H1 (cell line): ENCODE results near the gene FAHD1. TPM values are rescaled to one million over a fixed set of nuclear protein-coding genes. Genes with fewer than 3 reads are reported as not detected.

Source experiments
- CTCF ChIA-PET: fragments of 300-600 bp; sonication (Branson Sonifier 250); formaldehyde crosslinking; loops from one replicate; lab custom pipeline; 2021; ENCODE audit not compliant: partially characterized antibody; lab: Charles Lee
- POLR2A ChIA-PET: fragments of 300-600 bp; sonication (Branson Sonifier 250); formaldehyde crosslinking; loops from one replicate; lab custom pipeline; 2021; ENCODE audit warnings: inconsistent platforms; ENCODE audit not compliant: partially characterized antibody; lab: Charles Lee
- DNase-seq, 2 experiments: peaks; one replicate each; pipeline versions ENCODE4 v3.0.0 to v3.0.0-alpha.2; 2010 to 2022; ENCODE audit warnings: low spot score in 2 of 2, low read depth in 1 of 2, mixed read lengths in 1 of 2
- FAIRE-seq: peaks from 2 replicates; lab custom pipeline; 2011; peaks lifted over from hg19 to GRCh38; lab: Jason Lieb, UNC
- H2AFZ ChIP-seq: 2 replicates; pipeline ENCODE4 v1.8.1; 2012; ENCODE audit warnings: low read length, inconsistent platforms
- H2AK5ac ChIP-seq: 2 replicates; pipeline ENCODE4 v1.6.1; 2013; ENCODE audit warnings: low read depth, low read length
- H2BK120ac ChIP-seq: replicated peaks from 2 replicates; pipeline ENCODE3; 2013; ENCODE audit warnings: low read depth, low read length, inconsistent platforms
- H2BK12ac ChIP-seq: 2 replicates; pipeline ENCODE4 v1.6.1; 2013; ENCODE audit warnings: low read depth, low read length
- H2BK15ac ChIP-seq: 2 replicates; pipeline ENCODE4 v1.6.1; 2013; ENCODE audit warnings: low read length
- H2BK20ac ChIP-seq: 2 replicates; pipeline ENCODE4 v1.6.1; 2013; ENCODE audit warnings: low read length
- H2BK5ac ChIP-seq: 2 replicates; pipeline ENCODE4 v1.6.1; 2013; ENCODE audit warnings: low read depth, low read length
- H3K14ac ChIP-seq: 2 replicates; pipeline ENCODE4 v1.6.1; 2013; ENCODE audit warnings: inconsistent platforms; ENCODE audit not compliant: insufficient read length
- H3K18ac ChIP-seq: 2 replicates; pipeline ENCODE4 v1.6.1; 2013; ENCODE audit warnings: low read length; ENCODE audit errors: extremely low read depth
- H3K23ac ChIP-seq: 2 replicates; pipeline ENCODE4 v1.6.1; 2013; ENCODE audit warnings: inconsistent platforms; ENCODE audit not compliant: insufficient read length
- H3K23me2 ChIP-seq: 2 replicates; pipeline ENCODE4 v1.6.1; 2013; ENCODE audit warnings: low read depth, low read length
- H3K27ac ChIP-seq: 2 replicates; pipeline ENCODE4 v1.6.1; 2011; ENCODE audit warnings: low read depth, low read length, inconsistent platforms
- H3K27me3 ChIP-seq, 4 experiments: replicated peaks in 1 of 4; 1 replicate in 1 of 4; 2 replicates in 3 of 4; pipeline versions ENCODE4 v1.6.1 to v1.8.1; 2011 to 2013; ENCODE audit warnings: low read length in 3 of 4, mild to moderate bottlenecking in 3 of 4, inconsistent platforms in 2 of 4, mixed read lengths in 2 of 4, moderate library complexity in 1 of 4; ENCODE audit not compliant: control insufficient read depth in 3 of 4, insufficient read depth in 3 of 4; ENCODE audit errors: extremely low read depth in 1 of 4
- H3K36me3 ChIP-seq, 4 experiments: 2 replicates each; pipeline versions ENCODE4 v1.6.1 to v1.8.1; 2011 to 2013; ENCODE audit warnings: mild to moderate bottlenecking in 4 of 4, low read length in 3 of 4, moderate library complexity in 2 of 4, control low read depth in 1 of 4, inconsistent platforms in 1 of 4; ENCODE audit not compliant: insufficient read depth in 4 of 4, control insufficient read depth in 2 of 4
- H3K4ac ChIP-seq: replicated peaks from 2 replicates; pipeline ENCODE3; 2013; ENCODE audit warnings: low read length, low read depth, mixed read lengths, inconsistent platforms; ENCODE audit not compliant: insufficient read length
- H3K4me1 ChIP-seq, 4 experiments: replicated peaks in 1 of 4; 1 replicate in 1 of 4; 2 replicates in 3 of 4; pipeline versions ENCODE4 v1.6.1 to v1.8.1; 2011 to 2013; ENCODE audit warnings: low read length in 3 of 4, inconsistent platforms in 2 of 4, mixed read lengths in 1 of 4; ENCODE audit not compliant: insufficient read depth in 4 of 4, control insufficient read depth in 3 of 4
- H3K4me2 ChIP-seq, 2 experiments: 2 replicates each; pipeline versions ENCODE4 v1.6.1 to v1.8.1; 2011 to 2013; ENCODE audit warnings: low read depth in 2 of 2, low read length in 2 of 2, control low read depth in 1 of 2, inconsistent platforms in 1 of 2, mild to moderate bottlenecking in 1 of 2; ENCODE audit not compliant: insufficient read depth in 1 of 2
- H3K4me3 ChIP-seq, 4 experiments: fragments of 200-600, 300-600 bp in 1 of 4; sonication (generic), shearing (Covaris generic), sonication (Bioruptor Twin) in 1 of 4; 2 replicates each; pipeline versions ENCODE4 v1.5.1 to v1.8.1; 2011 to 2016; ENCODE audit warnings: low read length in 4 of 4, low read depth in 3 of 4, control low read depth in 2 of 4, inconsistent platforms in 2 of 4, mild to moderate bottlenecking in 2 of 4, mixed read lengths in 1 of 4, moderate library complexity in 1 of 4; ENCODE audit not compliant: insufficient read depth in 2 of 4; ENCODE audit errors: extremely low read depth in 1 of 4
- H3K56ac ChIP-seq: replicated peaks from 2 replicates; pipeline ENCODE3; 2013; ENCODE audit warnings: low read depth, mild to moderate bottlenecking, mixed read lengths, low read length, inconsistent platforms; ENCODE audit not compliant: insufficient read length
- H3K79me1 ChIP-seq: 2 replicates; pipeline ENCODE4 v1.6.1; 2013; ENCODE audit warnings: low read depth, low read length, control low read depth
- H3K79me2 ChIP-seq, 2 experiments: 2 replicates each; pipeline versions ENCODE4 v1.6.1 to v1.8.1; 2012 to 2013; ENCODE audit warnings: low read length in 2 of 2, mild to moderate bottlenecking in 2 of 2, inconsistent platforms in 1 of 2; ENCODE audit not compliant: insufficient read depth in 2 of 2, control insufficient read depth in 1 of 2
- H3K9ac ChIP-seq, 4 experiments: replicated peaks in 1 of 4; 1 replicate in 1 of 4; 2 replicates in 3 of 4; pipeline versions ENCODE4 v1.6.1 to v1.8.1; 2011 to 2013; ENCODE audit warnings: low read depth in 3 of 4, low read length in 3 of 4, control low read depth in 2 of 4, mild to moderate bottlenecking in 2 of 4, moderate library complexity in 2 of 4, inconsistent platforms in 1 of 4; ENCODE audit errors: extremely low read depth in 1 of 4
- H3K9me3 ChIP-seq, 2 experiments: 2 replicates each; pipeline versions ENCODE4 v1.6.1 to v1.8.1; 2012 to 2013; ENCODE audit warnings: mild to moderate bottlenecking in 2 of 2, moderate library complexity in 2 of 2, control low read depth in 1 of 2, inconsistent platforms in 1 of 2, low read depth in 1 of 2, low read length in 1 of 2, mixed read lengths in 1 of 2; ENCODE audit not compliant: insufficient read depth in 2 of 2
- H4K20me1 ChIP-seq, 2 experiments: replicated peaks in 1 of 2; 2 replicates each; pipeline versions ENCODE3 to v1.8.1; 2011 to 2013; ENCODE audit warnings: inconsistent platforms in 2 of 2, low read length in 2 of 2, mild to moderate bottlenecking in 1 of 2; ENCODE audit not compliant: insufficient read depth in 2 of 2, control insufficient read depth in 1 of 2
- H4K5ac ChIP-seq: 2 replicates; pipeline ENCODE4 v1.6.1; 2013; ENCODE audit warnings: low read length, low read depth, mixed read lengths, inconsistent platforms; ENCODE audit not compliant: insufficient read length
- H4K8ac ChIP-seq: 2 replicates; pipeline ENCODE4 v1.8.0; 2013; ENCODE audit warnings: mild to moderate bottlenecking, moderate library complexity, low read length, inconsistent platforms; ENCODE audit not compliant: insufficient read depth; ENCODE audit errors: extremely low read depth
- H4K91ac ChIP-seq: replicated peaks from 2 replicates; pipeline ENCODE3; 2013; ENCODE audit warnings: low read length, mixed read lengths, inconsistent platforms; ENCODE audit not compliant: insufficient read length
- ASH2L ChIP-seq: fragments of 200-600, 300-600 bp; sonication (generic); IDR thresholded peaks from one replicate; pipeline ENCODE4 v1.7.1; 2017; ENCODE audit warnings: low read length
- CEBPB ChIP-seq: IDR thresholded peaks from 2 replicates; pipeline ENCODE4 v1.6.1; 2012; ENCODE audit warnings: low read depth, low read length
- CTCF ChIP-seq, 3 experiments: IDR thresholded peaks; 1 replicate in 2 of 3; 2 replicates in 1 of 3; pipeline versions ENCODE4 v1.5.1 to v1.6.1; 2011; ENCODE audit warnings: low read length in 3 of 3, mild to moderate bottlenecking in 3 of 3, inconsistent platforms in 2 of 3, low read depth in 1 of 3, moderate library complexity in 1 of 3; ENCODE audit not compliant: insufficient read depth in 1 of 3; ENCODE audit errors: control extremely low read depth in 1 of 3
- HDAC6 ChIP-seq: IDR thresholded peaks from one replicate; pipeline ENCODE4 v1.7.1; 2012; ENCODE audit warnings: low read depth, mild to moderate bottlenecking, inconsistent platforms, low read length, moderate library complexity
- MAFK ChIP-seq: IDR thresholded peaks from 2 replicates; pipeline ENCODE4 v1.6.1; 2012; ENCODE audit warnings: low read depth, mild to moderate bottlenecking, improper control_type of control experiment, low read length
- NRF1 ChIP-seq: IDR thresholded peaks from 2 replicates; pipeline ENCODE4 v1.6.1; 2011; ENCODE audit warnings: mild to moderate bottlenecking, low read depth, low read length, improper control_type of control experiment
- PHF8 ChIP-seq: fragments of 200-600 bp; sonication (generic); conservative IDR thresholded peaks from 2 replicates; pipeline ENCODE4 v1.7.1; 2012; ENCODE audit warnings: low read depth, mild to moderate bottlenecking, inconsistent platforms, low read length, moderate library complexity
- POLR2A ChIP-seq, 2 experiments: IDR thresholded peaks; 1 replicate in 1 of 2; 2 replicates in 1 of 2; pipeline ENCODE4 v1.6.1; 2011; ENCODE audit warnings: low read depth in 2 of 2, low read length in 2 of 2, mild to moderate bottlenecking in 2 of 2; ENCODE audit errors: control extremely low read depth in 1 of 2
- POLR2AphosphoS5 ChIP-seq: IDR thresholded peaks from 2 replicates; pipeline ENCODE4 v1.6.1; 2011; ENCODE audit warnings: low read depth, low read length
- RBBP5 ChIP-seq: IDR thresholded peaks from 2 replicates; pipeline ENCODE4 v1.7.1; 2012; ENCODE audit warnings: low read depth, mild to moderate bottlenecking, inconsistent platforms, low read length, moderate library complexity, borderline replicate concordance
- SAP30 ChIP-seq: fragments of 300-600 bp; sonication (generic); IDR thresholded peaks from 2 replicates; pipeline ENCODE4 v1.7.1; 2012; ENCODE audit warnings: low read length, moderate library complexity, mild to moderate bottlenecking, inconsistent platforms; ENCODE audit not compliant: insufficient read depth, insufficient replicate concordance
- SP1 ChIP-seq: IDR thresholded peaks from 2 replicates; pipeline ENCODE4 v1.6.1; 2011; ENCODE audit warnings: low read depth, low read length
- TAF1 ChIP-seq: IDR thresholded peaks from 2 replicates; pipeline ENCODE4 v1.6.1; 2011; ENCODE audit warnings: mild to moderate bottlenecking, low read depth, low read length
- WGBS, 2 experiments: shearing (Covaris generic) in 1 of 2; methylation state at CpG; one replicate each; pipeline versions ENCODE4 v1.1.6 to v1.1.7; 2013 to 2015; ENCODE audit warnings: low lambda C conversion rate in 2 of 2, mixed read lengths in 2 of 2, inconsistent platforms in 1 of 2, low coverage in 1 of 2, missing lambda C conversion rate in 1 of 2; ENCODE audit not compliant: insufficient replicate concordance in 2 of 2, insufficient coverage in 1 of 2, insufficient read length in 1 of 2; ENCODE audit errors: extremely low coverage in 1 of 2, missing lambda C conversion rate in 1 of 2; 5-methylcytosine and 5-hydroxymethylcytosine counted together
- polyA plus RNA-seq, 7 experiments: library from polyadenylated mRNA; depleted of rRNA in 3 of 7; stranded (reverse) in 5 of 7; unstranded in 2 of 7; fragments of >200 nt in 5 of 7; fragments of 200-250 nt in 2 of 7; gene quantifications; 1 replicate in 5 of 7; 2 replicates in 1 of 7; 4 replicates in 1 of 7; pipeline versions ENCODE4 v1.2.1 to v1.2.3, GENCODE V29; 2011 to 2013; ENCODE audit warnings: missing spikeins in 2 of 7, mixed read lengths in 2 of 7
- total RNA-seq: library from RNA; stranded (reverse); fragmentation: NEBNext Ultra II Directional; extraction: Animal tissue kit (Norgen Biotek cat#: 25700); gene quantifications from 2 replicates; pipeline ENCODE4 v1.2.1, GENCODE V29; 2021

FAHD1 gene
- total and polyA plus RNA-seq, 2 of the 8 experiments (the other 6 are each of a cell fraction or from before 2014, with no cell fraction given) = 20.4 to 31.9 TPM

DNA sequence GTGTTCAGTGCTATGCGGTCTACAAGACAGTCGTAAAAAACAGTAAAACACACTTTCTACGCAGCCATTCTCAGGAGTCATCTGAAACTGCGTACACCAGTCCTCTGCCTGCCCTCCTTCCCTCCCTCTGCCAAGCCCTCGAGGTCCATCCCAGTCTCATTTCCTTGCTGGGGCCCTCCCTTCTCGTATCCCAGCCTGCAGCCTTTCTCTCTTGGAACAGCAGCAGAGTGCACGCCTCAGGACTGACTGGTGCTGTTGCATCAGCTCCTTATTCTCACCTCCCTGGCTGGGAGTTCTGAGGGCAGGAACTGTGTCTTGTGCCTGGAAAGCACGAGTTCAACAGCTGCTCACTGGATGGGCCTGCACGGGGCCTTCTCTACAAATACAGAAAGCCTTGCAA, 12.5 kb downstream of the FAHD1 start:
- Histone ChIP-seq H2BK20ac (no peak overlapping the region), H3K4me3 (no peak overlapping the region), H3K79me2 (no peaks in the 10 kb centered on the region), H2AK5ac (no peak overlapping the region), H3K14ac (no peak overlapping the region), H3K9me3 (no peaks in the 10 kb centered on the region), H3K56ac (no peak overlapping the region), H2BK5ac (no peak overlapping the region), H3K4me1 (no peaks in the 10 kb centered on the region), H3K23ac (no peak overlapping the region), H2BK12ac (no peak overlapping the region), H2AFZ (no peak overlapping the region), H3K79me1 (no peaks in the 10 kb centered on the region), H3K27me3 (no peaks in the 10 kb centered on the region; a peak in 2 of 7 replicates), H2BK15ac (no peak overlapping the region), H3K9ac (no peak overlapping the region), H3K4ac (no peak overlapping the region), H3K36me3 (no peaks in the 10 kb centered on the region), H4K20me1 (no peaks in the 10 kb centered on the region), H4K8ac (peak overlapping the region; percentile 71; the same call in 1 of the 2 replicates), H4K91ac (no peak overlapping the region), H3K27ac (no peak overlapping the region), H3K18ac (no peak overlapping the region), H3K4me2 (no peak overlapping the region), H3K23me2 (no peaks in the 10 kb centered on the region), H2BK120ac (no peak overlapping the region), H4K5ac (no peak overlapping the region)
- 73% methylated on average over 9 of the region's 9 CpGs; no CpG with 5 or more reads in 1 of the 2 experiments for WGBS, 2 experiments
- DNase-seq (no peak), FAIRE-seq (no peak)
- ChIA-PET CTCF (interaction anchor here (0.6 kb wide), 1 partner anchor 753 kb away, joined by 3 read pairs; no protein-coding TSS in a partner anchor), POLR2A (no interaction called here)
- TF ChIP-seq CEBPB (no peak), TAF1 (no peak), NRF1 (no peak), ASH2L (no peak), PHF8 (no peak), SAP30 (no peak), MAFK (no peak), CTCF (IDR thresholded peaks at IDR 0.05; ENCODE audit: control extremely low read depth in 1 of 3, insufficient read depth in 1 of 3, low read depth in 1 of 3, low read length in 3 of 3) (no peak), POLR2A (IDR thresholded peaks at IDR 0.05; ENCODE audit: control extremely low read depth in 1 of 2, low read depth in 2 of 2, low read length in 2 of 2) (no peak), SP1 (no peak), HDAC6 (no peak), RBBP5 (no peak), POLR2AphosphoS5 (no peak)
